ENCODE data around the gene OR2AP1. TPM values are rescaled to one million over a fixed set of nuclear protein-coding genes. Genes with fewer than 3 reads are reported as not detected.
A peak's percentile ranks its signal among the peaks of the same experiment; 100 is the strongest.

OR2AP1 gene
- total RNA-seq, 1 donor from 2014 or later: not detected

DNA sequence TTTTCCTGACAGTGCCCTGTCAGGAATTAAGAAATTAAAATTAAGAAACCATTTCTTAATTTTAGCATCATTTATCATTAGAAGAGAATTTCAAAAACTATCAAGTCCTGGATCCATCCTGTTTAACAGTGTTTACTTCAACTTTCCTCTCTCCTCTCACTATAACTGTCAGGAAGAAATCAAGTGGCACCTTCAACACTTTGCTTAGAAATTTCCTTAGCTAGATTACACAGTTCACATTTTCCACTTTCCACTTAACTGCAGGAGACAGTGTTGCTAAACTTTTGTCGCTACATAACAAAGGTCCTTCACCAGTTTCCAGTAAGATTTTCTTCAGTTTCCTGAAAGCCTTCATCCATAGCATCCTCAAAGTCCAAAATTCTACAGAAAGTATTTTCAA lies 42.5 kb downstream of the OR2AP1 start:
- DNase-seq (ENCODE audit: low read depth): no peak
- Histone ChIP-seq H3K27me3 (ENCODE audit: control insufficient read depth, insufficient read depth, low read length) (no peaks in the 10 kb centered on the region), H3K4me3 (ENCODE audit: low read depth, low read length) (no peak overlapping the region), H3K36me3 (ENCODE audit: control insufficient read depth, insufficient read depth, low read length) (no peaks in the 10 kb centered on the region)
- TF ChIP-seq, protein P1, sequence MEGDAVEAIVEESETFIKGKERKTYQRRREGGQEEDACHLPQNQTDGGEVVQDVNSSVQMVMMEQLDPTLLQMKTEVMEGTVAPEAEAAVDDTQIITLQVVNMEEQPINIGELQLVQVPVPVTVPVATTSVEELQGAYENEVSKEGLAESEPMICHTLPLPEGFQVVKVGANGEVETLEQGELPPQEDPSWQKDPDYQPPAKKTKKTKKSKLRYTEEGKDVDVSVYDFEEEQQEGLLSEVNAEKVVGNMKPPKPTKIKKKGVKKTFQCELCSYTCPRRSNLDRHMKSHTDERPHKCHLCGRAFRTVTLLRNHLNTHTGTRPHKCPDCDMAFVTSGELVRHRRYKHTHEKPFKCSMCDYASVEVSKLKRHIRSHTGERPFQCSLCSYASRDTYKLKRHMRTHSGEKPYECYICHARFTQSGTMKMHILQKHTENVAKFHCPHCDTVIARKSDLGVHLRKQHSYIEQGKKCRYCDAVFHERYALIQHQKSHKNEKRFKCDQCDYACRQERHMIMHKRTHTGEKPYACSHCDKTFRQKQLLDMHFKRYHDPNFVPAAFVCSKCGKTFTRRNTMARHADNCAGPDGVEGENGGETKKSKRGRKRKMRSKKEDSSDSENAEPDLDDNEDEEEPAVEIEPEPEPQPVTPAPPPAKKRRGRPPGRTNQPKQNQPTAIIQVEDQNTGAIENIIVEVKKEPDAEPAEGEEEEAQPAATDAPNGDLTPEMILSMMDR (IDR thresholded peaks at IDR 0.05; ENCODE audit: insufficient read depth, low read length, poor library complexity, severe bottlenecking): no peak

DNA sequence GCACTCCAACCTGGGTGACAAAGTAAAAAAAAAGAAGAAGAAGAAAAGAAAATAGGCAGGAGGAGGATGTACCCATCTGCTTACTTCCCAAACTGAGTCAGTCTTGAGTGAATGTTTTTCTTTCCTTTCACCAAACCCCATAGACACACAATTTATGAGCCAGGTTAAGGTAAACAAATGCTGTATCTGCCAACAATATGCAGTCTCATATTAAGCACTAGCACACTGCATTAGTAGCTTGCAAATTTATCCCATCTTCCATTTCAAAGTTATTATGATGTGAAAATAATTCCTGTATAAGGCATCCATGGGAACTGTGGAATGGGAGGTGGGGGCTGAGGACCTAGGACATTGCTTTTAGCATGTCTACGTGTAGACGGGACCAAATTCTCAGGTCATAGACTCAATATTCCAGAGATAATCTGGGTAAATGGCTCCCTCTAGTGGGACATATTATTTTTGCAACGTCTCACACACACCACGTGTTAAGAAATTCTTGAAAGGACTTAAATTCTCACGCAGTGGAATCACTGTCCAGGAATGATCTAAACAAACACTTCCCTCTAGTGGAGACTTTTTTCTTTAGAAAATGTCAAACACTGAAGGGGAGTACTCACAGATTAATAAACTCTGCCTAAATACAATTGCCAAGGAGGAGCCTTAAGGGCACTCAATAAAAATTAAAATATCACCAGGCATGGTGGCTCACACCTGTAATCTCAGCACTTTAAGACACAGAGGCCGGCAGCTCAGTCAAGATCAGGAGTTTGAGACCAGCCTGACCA lies 47.3 kb downstream of the OR2AP1 start:
- no peak overlapping the region for H3K4me3 ChIP-seq (ENCODE audit: low read depth, low read length)
- H3K27me3 ChIP-seq (ENCODE audit: control insufficient read depth, insufficient read depth, low read length): no peaks in the 10 kb centered on the region
- no peaks in the 10 kb centered on the region for H3K36me3 ChIP-seq (ENCODE audit: control insufficient read depth, insufficient read depth, low read length)
- DNase-seq (ENCODE audit: low read depth): peak; percentile 79
- TF ChIP-seq, protein P1 (IDR thresholded peaks at IDR 0.05; ENCODE audit: insufficient read depth, low read length, poor library complexity, severe bottlenecking): peak; percentile 76

DNA sequence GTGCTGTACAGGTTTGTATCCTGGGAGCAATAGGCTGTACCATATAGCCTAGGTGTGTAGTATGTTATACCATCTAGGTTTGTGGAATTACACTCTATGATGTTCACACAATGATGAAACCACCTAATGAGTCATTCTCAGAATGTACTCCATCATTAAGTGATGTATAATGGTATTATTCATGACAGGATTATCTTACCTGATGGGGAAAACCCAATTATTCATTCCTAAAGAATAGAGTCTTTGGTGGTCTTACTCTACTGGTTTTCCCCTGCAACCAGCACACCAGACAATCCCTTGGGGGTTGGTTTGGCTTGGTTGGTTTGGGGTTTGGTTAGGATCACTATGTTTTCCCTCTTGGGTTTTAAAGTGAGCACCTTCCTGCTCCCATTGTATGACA lies 51.8 kb downstream of the OR2AP1 start:
- TF ChIP-seq, protein P1 (IDR thresholded peaks at IDR 0.05; ENCODE audit: insufficient read depth, low read length, poor library complexity, severe bottlenecking): no peak
- Histone ChIP-seq H3K36me3 (ENCODE audit: control insufficient read depth, insufficient read depth, low read length) (no peaks in the 10 kb centered on the region), H3K27me3 (ENCODE audit: control insufficient read depth, insufficient read depth, low read length) (no peaks in the 10 kb centered on the region), H3K4me3 (ENCODE audit: low read depth, low read length) (no peak overlapping the region)
- no peak for DNase-seq (ENCODE audit: low read depth)

Other genes starting within 250 kb of the OR2AP1 start
- not detected in 2 replicates for gene OR6C3, start 241.7 kb upstream of the OR2AP1 start, total RNA-seq
- not detected in 2 replicates for gene OR6C75, start 209.5 kb upstream of the OR2AP1 start, total RNA-seq
- not detected in 2 replicates for gene OR6C65, start 171.9 kb upstream of the OR2AP1 start, total RNA-seq
- not detected in 2 replicates for gene OR6C76, start 146.2 kb upstream of the OR2AP1 start, total RNA-seq
- gene OR6C2, start 128.4 kb upstream of the OR2AP1 start, total RNA-seq: not detected in 2 replicates
- not detected in 2 replicates for gene OR6C70, start 102.3 kb upstream of the OR2AP1 start, total RNA-seq
- not detected in 2 replicates for gene OR6C68, start 80.1 kb upstream of the OR2AP1 start, total RNA-seq
- gene OR6C4, start 22.9 kb upstream of the OR2AP1 start, total RNA-seq: not detected in 2 replicates
- gene OR10P1, start 64.4 kb downstream of the OR2AP1 start, total RNA-seq: not detected in 2 replicates
- 2.0 and 6.4 TPM in 2 replicates for gene ITGA7, start 135.4 kb downstream of the OR2AP1 start, total RNA-seq
- gene BLOC1S1, start 143.6 kb downstream of the OR2AP1 start, total RNA-seq: 109 and 131 TPM in 2 replicates
- 3.6 and 4.7 TPM in 2 replicates for gene RDH5, start 147.9 kb downstream of the OR2AP1 start, total RNA-seq
- 1,013 and 1,149 TPM in 2 replicates for gene CD63, start 156.5 kb downstream of the OR2AP1 start, total RNA-seq
- 5.4 and 10.7 TPM in 2 replicates for gene GDF11, start 170.7 kb downstream of the OR2AP1 start, total RNA-seq
- gene SARNP, start 245.3 kb downstream of the OR2AP1 start, total RNA-seq: 123 and 141 TPM in 2 replicates
- 37.0 and 42.6 TPM in 2 replicates for gene ORMDL2, start 245.6 kb downstream of the OR2AP1 start, total RNA-seq